GM18519 (cell line): Measurements from ENCODE around the gene NPHP4.
"Not testable (repeated sequence)": the region's sequence is repeated elsewhere in the genome, so short reads cannot be mapped to it uniquely, and the experiment has no call there.

Source experiments
- ATAC-seq: cut with Tn5 transposase; IDR thresholded peaks from one replicate; pipeline ENCODE4 v1.9.1; 2021; ENCODE audit warnings: mild to moderate bottlenecking, moderate library complexity; ENCODE audit not compliant: unreplicated experiment, low FRiP score

Gene NPHP4

DNA sequence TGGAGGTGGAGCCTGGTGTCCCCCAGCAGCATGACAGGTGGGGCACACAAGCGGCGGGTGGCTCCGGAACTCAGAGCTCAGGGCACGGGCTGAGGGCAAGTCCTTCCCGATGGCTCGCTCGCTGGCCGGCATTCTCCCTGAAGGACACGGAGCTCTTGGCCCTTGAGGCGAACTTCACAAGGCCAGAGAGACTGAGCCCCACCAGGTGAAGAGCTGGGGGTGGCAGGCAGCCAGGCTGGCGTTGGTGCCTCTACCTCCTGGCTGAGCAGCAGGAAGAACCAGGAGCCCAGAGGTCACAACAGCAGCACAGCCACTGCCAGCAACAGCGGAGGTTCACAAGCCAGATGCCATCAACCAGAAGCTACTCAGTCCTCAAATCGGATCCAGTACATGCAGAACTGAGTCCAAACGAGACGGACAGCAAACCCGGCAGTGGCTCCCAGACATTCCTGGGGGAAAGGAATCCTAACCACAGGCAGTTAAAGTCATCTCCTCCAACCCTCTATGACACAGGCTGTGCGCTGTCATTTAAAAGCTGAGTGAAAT, 54.1 kb downstream of the NPHP4 start:
- ATAC-seq, result no peak

DNA sequence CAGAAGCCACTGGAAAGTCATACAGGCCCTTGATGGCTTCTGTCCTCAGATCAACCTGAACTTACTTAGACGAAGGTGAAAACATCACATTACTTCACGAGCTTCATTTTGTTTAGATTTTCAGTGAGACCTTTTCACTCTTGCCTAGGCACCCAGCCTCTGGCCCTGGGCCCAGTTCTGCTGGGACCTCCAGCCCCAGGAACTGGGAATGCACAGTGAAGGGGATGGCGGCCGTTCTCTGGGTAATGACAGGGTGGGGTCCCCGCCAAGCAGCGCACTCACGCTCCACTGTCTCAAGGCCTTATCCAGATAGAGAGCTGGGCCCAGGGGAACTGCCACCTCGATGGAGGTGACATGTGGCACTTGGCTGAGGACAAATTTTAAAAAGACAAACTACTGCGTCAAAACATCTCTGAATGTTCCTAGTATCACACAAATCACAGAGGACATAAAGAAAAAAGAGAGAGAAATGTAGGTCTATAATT, 54.8 kb downstream of the NPHP4 start:
- no peak for ATAC-seq

DNA sequence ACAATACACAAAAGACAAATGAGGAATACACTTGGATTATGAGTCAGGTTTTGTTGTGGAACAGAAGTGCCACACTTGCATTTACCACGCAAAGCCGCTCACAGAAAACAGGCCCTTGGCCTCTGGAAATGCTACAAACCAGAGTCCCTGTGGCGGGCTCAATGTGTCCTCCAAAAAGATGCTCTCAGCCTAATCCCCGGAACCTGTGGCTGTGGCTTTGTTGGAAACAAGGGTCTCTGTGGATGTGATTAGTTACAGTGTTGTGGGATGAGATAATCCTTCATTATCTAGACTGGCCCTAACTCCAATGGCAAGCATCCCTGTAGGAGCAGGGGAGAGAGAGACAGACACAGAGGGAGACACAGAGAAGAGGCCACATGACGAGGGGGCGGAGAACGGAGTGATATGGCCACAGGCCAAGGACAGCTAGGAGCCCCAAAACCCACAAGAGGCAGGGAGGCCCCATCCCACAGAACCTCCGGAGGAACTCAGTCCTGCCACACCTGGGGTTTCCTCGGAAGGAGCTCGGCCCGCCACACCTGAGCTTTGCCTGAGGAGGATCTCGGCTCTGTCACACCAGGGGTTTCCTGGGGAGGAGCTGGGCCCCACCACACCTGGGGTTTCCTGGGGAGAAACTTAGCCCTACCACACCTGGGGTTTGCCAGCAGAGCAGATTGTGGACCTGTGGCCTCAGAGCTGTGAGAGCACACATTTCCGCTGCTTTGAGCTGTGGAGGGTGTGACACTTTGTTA, 55.4 kb downstream of the NPHP4 start:
- no peak for ATAC-seq

DNA sequence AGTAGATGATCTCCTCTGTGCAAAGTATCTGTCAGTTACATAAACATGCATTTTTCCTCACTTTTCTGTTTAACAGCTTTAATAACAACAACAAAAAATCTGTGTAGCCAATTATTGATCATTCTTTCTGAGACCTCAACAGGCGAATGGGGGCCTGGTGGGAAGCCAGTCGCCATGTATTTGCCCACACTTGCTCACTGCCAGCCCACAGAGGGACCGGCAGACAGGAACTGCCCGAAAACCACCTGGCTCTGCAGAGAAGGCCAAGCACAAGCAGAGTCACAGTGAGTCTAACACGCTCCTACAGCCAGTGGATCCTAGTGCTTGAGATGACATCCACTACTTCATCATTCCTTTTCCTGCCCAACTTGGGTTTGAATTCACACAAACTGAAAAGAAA, 56.1 kb downstream of the NPHP4 start:
- ATAC-seq, result no peak

DNA sequence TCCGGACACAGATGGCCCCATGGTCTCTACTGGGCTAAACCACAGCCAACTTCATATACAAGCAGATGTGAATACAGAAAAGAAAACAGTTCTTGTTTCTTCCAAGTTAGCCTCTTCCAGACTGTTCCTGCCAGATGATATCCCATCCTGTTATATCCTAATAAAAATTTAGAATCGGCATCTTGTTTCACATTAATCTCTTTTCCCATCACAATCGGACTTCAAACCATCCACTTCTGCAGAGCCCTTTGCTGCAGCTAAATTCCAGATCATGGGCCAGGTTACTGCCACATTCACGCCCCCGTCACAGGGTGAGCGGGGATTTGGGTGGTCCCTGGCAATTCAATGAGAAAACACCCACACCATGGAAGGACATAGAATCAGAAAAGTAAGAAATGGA, 57.2 kb downstream of the NPHP4 start:
- ATAC-seq, result no peak

DNA sequence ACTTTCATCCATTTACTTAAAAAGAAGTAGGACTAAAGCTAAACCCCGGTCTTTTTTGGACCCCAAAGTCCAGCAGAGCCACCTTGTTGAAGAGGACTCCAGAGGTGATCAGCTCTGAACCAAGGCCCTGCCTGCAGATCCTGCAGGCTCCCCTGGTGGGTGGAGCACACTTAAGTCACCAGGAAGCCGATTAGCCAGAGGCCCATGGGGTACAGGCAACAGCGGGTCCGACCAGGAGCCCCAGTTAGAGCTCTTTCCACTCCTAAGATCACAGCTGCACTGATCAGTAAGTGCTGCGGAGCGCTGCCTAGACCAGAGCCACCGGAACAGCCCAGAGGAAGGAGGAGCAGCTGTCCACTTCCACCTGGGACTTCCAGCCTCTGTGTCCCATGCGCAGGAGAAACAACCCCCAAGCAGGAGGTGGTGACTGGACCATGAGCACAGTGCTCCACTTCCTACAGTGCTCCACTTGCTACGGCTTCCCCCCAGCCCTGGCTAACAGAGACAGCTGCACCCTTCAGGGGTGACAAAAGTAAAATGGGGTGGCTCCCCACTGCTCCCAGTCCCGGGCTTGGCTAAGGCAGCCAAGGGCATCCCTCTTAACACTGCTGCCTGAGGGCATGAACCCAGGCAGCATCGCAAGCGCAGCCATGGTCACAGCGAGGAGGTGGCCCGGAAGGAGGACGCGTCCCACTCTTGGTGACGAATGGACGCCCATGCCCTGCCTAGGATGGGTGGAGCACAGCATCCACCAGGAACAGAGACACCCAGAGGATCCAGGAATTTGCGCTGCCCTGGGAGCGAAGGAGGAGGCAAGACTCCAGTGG, 58.0 kb downstream of the NPHP4 start:
- ATAC-seq, result no peak

DNA sequence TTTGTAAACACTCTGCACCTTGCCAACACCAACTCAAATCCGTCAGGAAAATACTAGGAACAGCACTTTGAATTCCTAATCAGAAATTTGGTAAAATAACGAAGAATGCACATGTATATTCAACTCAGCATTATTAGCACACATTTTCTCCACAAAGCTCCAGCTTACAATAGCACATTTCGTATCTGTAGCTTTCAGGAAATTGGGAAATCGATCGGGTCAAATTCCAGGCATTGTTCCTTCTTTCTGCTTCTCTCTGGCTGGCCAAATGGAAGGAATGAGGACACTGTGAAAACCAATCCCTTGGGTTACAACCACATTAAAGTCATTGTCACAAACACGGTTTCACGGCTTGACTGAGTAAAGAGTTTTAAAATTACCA, 58.6 kb downstream of the NPHP4 start:
- no peak for ATAC-seq

DNA sequence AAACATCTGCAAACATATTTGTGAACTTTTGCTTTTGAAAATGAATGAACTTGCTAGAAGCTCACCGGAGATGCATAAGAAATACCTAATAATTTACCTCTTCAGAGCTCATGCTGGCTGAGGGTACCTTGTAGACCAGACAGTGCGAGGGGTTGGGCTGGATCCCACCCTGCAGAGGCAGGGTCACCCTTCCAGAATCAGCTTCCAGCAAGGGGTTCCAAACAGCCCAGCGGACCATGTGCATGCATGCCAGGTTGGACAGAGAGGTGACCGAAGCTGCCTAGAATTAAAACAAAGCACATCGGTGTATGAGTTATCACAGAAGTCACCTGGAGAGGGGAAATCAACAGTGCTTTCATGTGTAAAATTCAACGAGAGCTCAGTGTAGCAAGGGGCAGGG, 59.2 kb downstream of the NPHP4 start:
- no peak for ATAC-seq

DNA sequence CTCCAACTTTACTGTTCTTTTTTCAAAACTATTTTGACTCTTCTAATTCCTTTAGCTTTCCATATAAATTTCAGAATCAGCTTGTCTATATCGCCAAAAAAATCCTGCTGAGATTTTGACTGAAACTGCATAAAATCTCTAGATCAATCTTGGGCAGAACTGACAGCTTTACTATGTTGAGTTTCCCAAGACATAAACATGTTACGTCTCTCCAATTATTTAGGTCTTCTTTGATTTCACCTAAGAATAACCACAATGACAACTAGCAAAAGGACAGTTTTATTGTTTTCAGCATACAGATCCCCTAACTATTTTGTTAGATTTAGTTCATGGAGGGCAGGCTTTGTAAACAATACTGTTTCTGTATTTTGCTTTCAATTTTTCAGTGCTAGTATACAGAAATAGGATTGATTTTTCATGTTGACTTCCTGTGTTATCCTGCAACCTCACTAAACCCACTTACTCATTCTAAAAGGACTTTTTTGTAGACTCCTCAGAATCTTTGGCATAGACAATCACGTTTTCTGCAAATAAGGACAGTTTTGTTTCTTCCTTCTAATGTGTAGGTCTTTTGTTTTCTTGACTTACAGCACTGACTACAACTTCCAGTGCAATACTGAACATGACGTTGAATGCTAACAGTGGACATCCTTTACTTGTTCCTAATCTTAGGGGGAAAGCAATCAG, 63.4 kb downstream of the NPHP4 start:
- ATAC-seq, result no peak

DNA sequence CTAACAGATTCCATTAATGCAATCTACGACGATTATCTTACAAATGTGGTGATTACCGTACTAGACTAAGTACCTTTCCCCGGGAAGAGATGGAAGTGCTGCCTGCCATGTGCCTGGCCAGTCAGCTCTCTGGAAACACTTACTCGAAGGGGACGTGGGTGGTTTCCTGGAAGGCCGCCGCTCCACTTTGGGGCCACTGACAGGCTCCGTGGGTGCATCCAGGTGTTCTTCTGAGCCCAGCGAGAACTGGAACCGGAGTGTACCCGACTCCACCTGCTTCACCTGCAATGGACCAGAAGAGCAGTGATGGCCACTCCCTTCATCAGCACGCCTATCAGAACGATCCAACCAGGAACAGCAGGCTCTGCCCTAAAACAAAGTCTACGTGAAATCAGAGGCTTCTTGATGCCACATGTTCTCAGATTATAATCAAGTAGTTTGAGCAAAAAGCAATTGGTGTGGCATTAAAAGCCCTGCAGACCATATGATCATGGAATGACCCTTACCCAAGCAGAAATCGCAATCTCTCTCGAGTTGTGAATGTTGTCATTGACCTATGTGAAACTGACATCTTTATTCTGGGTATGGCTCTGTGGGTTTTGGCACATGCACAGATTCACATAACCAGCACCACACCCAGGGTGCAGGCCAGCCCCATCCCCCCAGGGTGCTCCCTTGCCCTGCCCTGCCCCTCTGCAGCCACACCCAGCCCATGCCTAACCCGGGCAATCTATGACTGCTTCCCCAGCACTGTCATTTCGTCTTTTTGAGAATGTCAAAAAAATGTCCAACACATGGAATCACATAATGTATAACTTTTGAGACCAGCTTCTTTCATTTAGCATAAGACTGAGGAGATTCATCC, 64.5 kb downstream of the NPHP4 start:
- ATAC-seq, result no peak

DNA sequence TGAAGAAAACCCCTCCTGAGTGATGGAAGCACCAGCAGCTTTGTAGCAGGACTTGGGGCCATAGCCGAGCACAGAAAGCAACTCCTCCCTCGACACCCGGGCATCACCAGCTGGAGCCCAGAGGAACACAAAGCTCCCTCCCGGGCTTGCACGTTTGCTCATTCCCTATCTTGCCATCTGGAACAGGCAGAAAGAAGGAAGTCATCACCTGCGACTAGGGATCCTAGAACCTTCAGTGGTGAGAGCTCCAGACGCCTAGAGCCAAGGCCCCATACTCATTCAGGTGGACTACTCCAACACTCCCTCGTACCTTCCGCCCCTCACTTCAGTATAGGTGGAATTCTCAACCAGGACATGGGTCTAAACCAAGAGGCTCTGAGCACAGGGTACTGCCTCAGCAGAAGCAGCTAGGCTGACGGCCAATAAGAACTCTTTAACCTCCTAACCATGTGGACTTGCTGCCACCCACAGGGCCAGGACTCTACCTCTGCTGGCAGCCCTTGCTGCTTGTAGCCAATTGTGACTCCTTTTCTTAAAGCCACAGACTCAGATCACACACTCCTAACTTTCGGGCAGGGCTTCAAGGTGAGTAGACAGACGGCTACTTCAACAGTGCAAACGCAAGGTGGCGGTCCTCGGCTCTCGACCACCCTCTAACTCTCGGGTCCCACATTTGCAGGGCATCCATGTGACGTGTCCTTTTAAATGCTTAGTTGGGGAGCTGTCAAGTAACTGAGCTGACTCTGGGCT, 65.4 kb downstream of the NPHP4 start:
- ATAC-seq, result no peak

DNA sequence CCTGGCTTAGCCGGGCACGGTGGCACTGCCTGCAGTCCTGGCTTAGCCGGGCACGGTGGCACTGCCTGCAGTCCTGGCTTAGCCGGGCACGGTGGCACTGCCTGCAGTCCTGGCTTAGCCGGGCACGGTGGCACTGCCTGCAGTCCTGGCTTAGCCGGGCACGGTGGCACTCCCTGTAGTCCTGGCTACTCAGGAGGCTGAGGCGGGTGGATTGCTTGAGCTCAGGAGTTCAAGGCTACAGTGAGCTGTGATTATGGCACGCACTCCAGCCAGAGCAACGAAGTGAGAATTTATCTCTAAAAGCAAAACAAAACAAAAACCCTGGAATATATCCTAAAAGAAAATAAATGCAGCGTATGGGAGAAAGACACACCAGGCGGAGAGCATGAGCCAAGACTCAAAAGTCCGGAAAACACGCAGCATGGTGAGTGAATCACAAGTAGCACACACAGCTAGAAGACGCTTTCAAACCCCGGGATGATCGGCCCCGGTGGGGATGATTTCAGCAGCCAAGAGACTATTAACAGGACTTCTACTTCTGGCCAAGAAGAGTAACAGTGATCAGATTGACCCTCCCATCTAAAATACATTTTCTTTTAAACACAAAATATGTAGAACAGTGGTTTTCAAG, 69.4 kb downstream of the NPHP4 start:
- ATAC-seq, result not testable (repeated sequence)

DNA sequence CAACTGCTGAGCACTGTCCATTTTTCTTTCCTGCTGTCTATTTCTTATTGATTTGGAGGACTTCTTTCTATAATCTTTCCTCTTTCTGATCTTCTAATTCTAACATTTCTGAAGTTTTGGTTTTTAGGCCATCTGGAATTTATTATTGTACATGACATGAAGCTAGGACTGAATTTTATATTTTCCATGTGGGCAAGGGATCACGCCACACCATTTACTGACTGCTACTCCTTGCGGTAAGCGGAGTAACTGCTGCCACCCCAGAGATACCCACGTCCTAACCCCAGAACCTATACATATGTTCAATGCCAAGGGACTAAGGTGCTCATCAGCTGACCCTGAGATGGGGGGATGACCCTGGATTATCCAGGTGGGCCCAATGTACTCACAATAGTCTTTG, 70.6 kb downstream of the NPHP4 start:
- no peak for ATAC-seq

DNA sequence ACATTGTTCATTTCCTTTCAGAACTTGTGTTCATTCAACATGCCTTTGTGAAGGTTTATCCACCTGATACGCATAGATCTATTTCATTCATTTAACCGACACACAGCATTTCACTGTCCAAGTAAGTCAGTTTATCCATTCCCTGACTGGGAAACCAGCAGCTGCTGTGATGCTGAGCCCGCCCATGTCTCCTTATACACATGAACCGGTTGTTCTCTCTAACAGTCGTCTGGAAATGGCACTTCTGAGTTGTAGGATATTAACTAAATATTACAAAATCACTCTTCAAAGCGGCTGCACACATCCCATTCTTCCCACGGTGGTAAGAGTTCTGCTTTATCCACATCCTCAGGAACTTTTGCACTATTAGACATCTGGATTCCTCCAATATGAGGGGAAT, 71.1 kb downstream of the NPHP4 start:
- no peak for ATAC-seq

DNA sequence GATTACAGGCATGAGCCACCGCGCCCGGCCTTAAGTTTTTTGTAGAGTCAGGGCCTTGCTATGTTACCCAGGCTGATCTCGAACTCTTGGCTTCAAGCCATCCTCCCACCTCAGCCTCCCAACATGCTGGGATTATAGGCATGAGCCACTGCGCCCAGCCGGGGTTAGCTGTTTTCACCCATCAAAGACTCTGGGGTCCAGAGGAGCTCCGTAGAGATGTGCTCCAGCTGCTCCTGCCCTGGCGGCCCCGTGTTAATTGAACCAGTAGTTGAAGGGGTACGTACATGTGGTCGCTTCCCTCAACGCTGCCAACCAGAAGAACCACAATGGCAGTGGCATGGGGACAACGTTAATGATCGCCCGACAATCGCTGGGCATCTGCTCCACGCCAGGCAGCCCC, 72.0 kb downstream of the NPHP4 start:
- no peak for ATAC-seq

DNA sequence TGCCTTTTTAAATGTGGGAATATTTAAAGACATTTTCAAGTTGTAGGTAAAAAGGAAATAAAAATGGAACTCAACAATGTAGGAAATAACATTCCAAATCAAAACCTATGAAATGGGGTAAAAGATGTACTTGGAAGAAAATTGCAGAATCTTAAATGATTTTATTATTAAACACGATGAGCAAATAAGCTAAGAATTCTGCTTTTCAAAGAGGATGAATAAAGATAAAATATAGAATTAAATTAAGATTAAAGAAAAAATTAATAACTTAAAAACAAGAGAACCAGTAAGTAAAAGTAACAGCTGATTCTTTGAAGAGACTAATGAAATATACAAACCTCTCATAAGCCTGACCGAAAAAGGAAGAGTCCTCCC, 74.0 kb downstream of the NPHP4 start:
- ATAC-seq, result no peak

DNA sequence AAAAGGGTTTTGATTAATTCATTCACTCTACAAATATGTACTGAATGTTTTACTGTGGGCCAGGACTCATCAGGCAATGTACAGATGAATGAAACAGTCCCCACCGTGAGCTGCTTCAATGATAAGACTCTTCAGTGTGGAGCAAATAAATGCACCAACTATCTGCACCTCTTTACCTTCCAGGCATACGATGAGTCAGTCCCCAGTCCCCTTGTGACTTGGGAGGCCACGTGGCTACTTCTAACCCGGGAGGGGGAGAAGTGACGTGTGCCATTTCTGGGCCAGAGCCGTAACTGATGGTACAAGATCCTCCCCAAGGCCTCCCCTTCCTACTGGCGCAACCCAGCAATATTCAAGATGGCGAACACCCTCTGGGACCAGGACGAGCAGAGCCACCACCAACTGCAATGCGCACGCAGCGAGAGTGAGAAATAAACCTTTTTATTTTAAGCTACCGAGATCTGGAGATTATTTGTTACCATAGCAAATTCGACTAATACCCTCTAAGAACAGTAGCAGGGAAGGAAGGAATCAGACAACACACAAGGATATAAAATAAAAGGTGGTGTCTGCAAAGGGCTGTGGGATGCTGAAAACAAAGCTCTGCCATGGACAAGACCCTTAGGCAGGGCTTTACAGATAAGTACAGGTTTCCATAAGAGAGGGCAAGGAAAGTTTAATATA, 74.5 kb downstream of the NPHP4 start:
- no peak for ATAC-seq

DNA sequence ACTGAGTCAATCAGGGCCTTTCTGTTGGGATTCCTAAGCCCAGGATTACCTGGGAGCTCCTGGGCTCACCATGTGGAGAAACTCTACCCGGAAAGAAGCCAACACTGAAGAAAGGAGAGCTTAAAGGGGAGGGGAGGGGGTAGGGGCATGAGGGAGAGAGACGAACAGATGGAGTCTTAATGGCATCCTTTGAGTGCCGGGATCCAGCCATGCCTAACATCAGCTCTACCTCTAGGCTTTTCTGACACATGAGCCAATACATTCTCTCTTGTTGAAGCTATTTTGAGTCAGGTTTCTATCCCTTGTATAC, 75.0 kb downstream of the NPHP4 start:
- ATAC-seq, result no peak
